Esophagus squamous epithelium (tissue), 5 donors: Measurements from ENCODE around the gene TMA16. TPM values are rescaled to one million over a fixed set of nuclear protein-coding genes. Genes with fewer than 3 reads are reported as not detected.
"Not testable (repeated sequence)": the region's sequence is repeated elsewhere in the genome, so short reads cannot be mapped to it uniquely, and the experiment has no call there.

ENCODE experiments used
- DNase-seq: peaks from one replicate; lab custom pipeline; 2025; lab: John Stamatoyannopoulos, UW
- H3K27ac ChIP-seq, 4 donors: fragments of 200-600 bp; sonication (generic); one replicate each; pipeline ENCODE4 v1.5.1; 2016 to 2019; ENCODE audit warnings: mild to moderate bottlenecking in 1 of 4
- H3K27me3 ChIP-seq, 4 donors: fragments of 200-600 bp; sonication (generic); 1 replicate in 3 of 4; 2 replicates in 1 of 4; pipeline versions ENCODE4 v1.5.1 to v1.6.0; 2017 to 2021; ENCODE audit warnings: antibody characterized with exemption in 1 of 4
- H3K36me3 ChIP-seq, 3 donors: fragments of 200-600 bp; sonication (generic); one replicate each; pipeline ENCODE4 v1.5.1; 2016 to 2019
- H3K4me1 ChIP-seq, 3 donors: fragments of 200-600 bp; sonication (generic); one replicate each; pipeline ENCODE4 v1.5.1; 2017 to 2019
- H3K4me3 ChIP-seq, 4 donors: fragments of 200-600 bp; sonication (generic); 1 replicate in 3 of 4; 2 replicates in 1 of 4; pipeline ENCODE4 v1.5.1; 2016 to 2019; ENCODE audit warnings: mild to moderate bottlenecking in 2 of 4, moderate library complexity in 1 of 4
- H3K9me3 ChIP-seq, 3 donors: fragments of 200-600 bp; sonication (generic); one replicate each; pipeline ENCODE4 v1.5.1; 2016 to 2019
- CTCF ChIP-seq, 6 experiments: fragments of 450-650 bp in 4 of 6; fragments of 200-600 bp in 2 of 6; sonication (generic) in 2 of 6; IDR thresholded peaks; one replicate each; pipeline ENCODE4 v1.5.1; 2016 to 2019; ENCODE audit warnings: antibody characterized with exemption in 6 of 6, mild to moderate bottlenecking in 4 of 6, moderate library complexity in 4 of 6
- POLR2A ChIP-seq, 4 donors: fragments of 450-650 bp; IDR thresholded peaks; one replicate each; pipeline ENCODE4 v1.6.1; 2017; ENCODE audit warnings: antibody characterized with exemption in 4 of 4, mild to moderate bottlenecking in 4 of 4, moderate library complexity in 3 of 4
- WGBS, 2 donors: methylation state at CpG; one replicate each; pipeline ENCODE4 v1.1.5; 2018; 5-methylcytosine and 5-hydroxymethylcytosine counted together
- intact Hi-C: fragments of 100-400 bp; cut with DNase I; formaldehyde crosslinking; loops from one replicate; pipeline ENCODE4 v1.15.0; 2022
- total RNA-seq, 4 donors: library from RNA; depleted of rRNA; stranded (reverse); fragments of >200 nt; gene quantifications; one replicate each; pipeline ENCODE4 v1.1.0, GENCODE V29; 2016
- donor health status: DM: yes; HTN: yes; CAD: no.

TMA16 gene
- total RNA-seq, result 10 to 100 TPM; 17.4 to 34.0 (median 23.0) TPM

- TF ChIP-seq POLR2A (IDR thresholded peaks at IDR 0.05) (peak in 2 of 4 donors; percentile 26 to 59), CTCF (IDR thresholded peaks at IDR 0.05) (no peak)
- Histone ChIP-seq H3K4me3 (peak within 1 kb of the TSS; percentile 76 to 93 (median 86)), H3K27me3 (no peaks in the 10 kb centered on the region), H3K9me3 (no peaks in the 10 kb centered on the region), H3K4me1 (peaks cover 0 to 36% (median 9%) of the 10 kb centered on the region in 3 donors), H3K36me3 (no peaks in the 10 kb centered on the region), H3K27ac (peak within 1 kb of the TSS; percentile 88 to 90 (median 90))
- WGBS, 2 donors, result 0 to 2% methylated on average over 15 to 22 of the region's 64 CpGs
- intact Hi-C loops, result no loop called here
- peak; percentile 31 for DNase-seq
Measured at GRCh38 chr4:163494360-163495241, at the start of gene TMA16. Gene TMA16 (plus strand): TSS chr4:163494690. CDS start chr4:163494802, 112 bp downstream.

GRCh38 chr4:163447023-163447422, 47.5 kb upstream of the TMA16 start:
- H3K36me3 ChIP-seq, H3K27me3 ChIP-seq, H3K4me3 ChIP-seq, H3K4me1 ChIP-seq, intact Hi-C loops, DNase-seq, H3K9me3 ChIP-seq, H3K27ac ChIP-seq: not testable (repeated sequence)
- WGBS, 2 donors, result 78 to 82% methylated on average over 10 to 12 of the region's 12 CpGs

GRCh38 chr4:163447481-163447880, 47.0 kb upstream of the TMA16 start:
- no peaks in the 10 kb centered on the region for H3K36me3 ChIP-seq
- no peaks in the 10 kb centered on the region for H3K4me1 ChIP-seq
- no peaks in the 10 kb centered on the region for H3K9me3 ChIP-seq
- no peak overlapping the region for H3K27ac ChIP-seq
- WGBS, 2 donors, result 53 to 76% methylated on average over 1 of the region's 1 CpG
- no peak for DNase-seq
- no peak overlapping the region for H3K4me3 ChIP-seq
- intact Hi-C loops, result no loop called here
- no peak for TF ChIP-seq POLR2A (IDR thresholded peaks at IDR 0.05)
- TF ChIP-seq CTCF (IDR thresholded peaks at IDR 0.05), result no peak
- H3K27me3 ChIP-seq, result peaks cover 0 to 5% (median 0%) of the 10 kb centered on the region in 4 donors

GRCh38 chr4:163448540-163449203, 45.8 kb upstream of the TMA16 start:
- Histone ChIP-seq H3K27ac (no peak overlapping the region), H3K36me3 (no peaks in the 10 kb centered on the region), H3K4me3 (no peak overlapping the region), H3K9me3 (no peaks in the 10 kb centered on the region), H3K4me1 (no peaks in the 10 kb centered on the region), H3K27me3 (no peaks in the 10 kb centered on the region)
- TF ChIP-seq POLR2A (IDR thresholded peaks at IDR 0.05), result no peak
- intact Hi-C loops, result no loop called here
- WGBS, 2 donors, result 44 to 58% methylated on average over 6 of the region's 6 CpGs
- no peak for DNase-seq

- H3K4me3 ChIP-seq, result no peak overlapping the region
- H3K27ac ChIP-seq, result no peak overlapping the region
- DNase-seq, result no peak
- no peaks in the 10 kb centered on the region for H3K4me1 ChIP-seq
- intact Hi-C loops, result no loop called here
- H3K36me3 ChIP-seq, result no peaks in the 10 kb centered on the region
- H3K27me3 ChIP-seq, result no peaks in the 10 kb centered on the region
- H3K9me3 ChIP-seq, result no peaks in the 10 kb centered on the region
- TF ChIP-seq POLR2A (IDR thresholded peaks at IDR 0.05) (no peak), CTCF (IDR thresholded peaks at IDR 0.05) (no peak)
- WGBS, 2 donors, result 74 to 78% methylated on average over 5 of the region's 5 CpGs
Measured at GRCh38 chr4:163462556-163462955, 31.9 kb upstream of the TMA16 start.
